Endothelial cell of umbilical vein (primary cell): ENCODE data around the gene GALNT1.

ENCODE experiments used
- POLR2A ChIP-seq: IDR thresholded peaks from 2 replicates; pipeline ENCODE4 v1.6.1; 2012; ENCODE audit warnings: low read depth, mild to moderate bottlenecking, control low read depth, low read length
- POLR2AphosphoS5 ChIP-seq: IDR thresholded peaks from 2 replicates; pipeline ENCODE4 v1.6.1; 2012; ENCODE audit warnings: low read depth, mild to moderate bottlenecking, control low read depth, low read length, moderate library complexity; ENCODE audit not compliant: insufficient read depth
- TF ChIP-seq, protein P1 (sequence below), 2 donors: IDR thresholded peaks; 1 replicate in 1 of 2; 2 replicates in 1 of 2; pipeline ENCODE4 v1.5.1; 2011; ENCODE audit warnings: low read length in 2 of 2, mild to moderate bottlenecking in 2 of 2, moderate library complexity in 2 of 2, control low read depth in 1 of 2, inconsistent platforms in 1 of 2, low read depth in 1 of 2; ENCODE audit not compliant: insufficient read depth in 1 of 2; ENCODE audit errors: extremely low read depth in 1 of 2

DNA sequence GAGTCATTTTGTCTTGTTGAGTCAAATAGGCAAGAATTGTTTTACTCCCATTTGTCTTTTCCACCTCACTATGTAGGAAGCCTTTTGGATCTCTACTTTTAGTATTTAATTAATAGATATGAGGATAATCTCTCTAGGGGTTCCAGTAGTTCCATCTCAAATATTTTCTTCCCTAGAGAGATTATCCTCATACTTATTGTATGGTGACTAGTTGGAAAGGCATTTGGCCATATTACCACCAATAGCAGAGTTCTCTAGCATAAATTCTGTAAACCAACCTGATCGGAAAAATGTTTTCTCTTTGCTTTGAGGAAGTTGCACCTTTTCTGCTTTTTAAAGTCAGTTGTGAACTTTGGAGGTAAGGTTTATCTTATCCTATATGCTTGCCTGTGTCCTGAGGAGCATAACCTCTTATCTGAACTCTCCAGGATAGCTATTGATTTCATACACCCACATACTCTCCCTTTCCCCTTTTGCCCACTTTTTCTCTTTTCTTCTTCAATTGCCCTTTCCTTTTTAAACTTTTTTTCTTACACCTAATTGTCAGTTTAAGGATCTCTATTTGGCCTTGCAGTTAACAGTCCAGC lies 100.8 kb downstream of the GALNT1 start:
- TF ChIP-seq, protein P1, sequence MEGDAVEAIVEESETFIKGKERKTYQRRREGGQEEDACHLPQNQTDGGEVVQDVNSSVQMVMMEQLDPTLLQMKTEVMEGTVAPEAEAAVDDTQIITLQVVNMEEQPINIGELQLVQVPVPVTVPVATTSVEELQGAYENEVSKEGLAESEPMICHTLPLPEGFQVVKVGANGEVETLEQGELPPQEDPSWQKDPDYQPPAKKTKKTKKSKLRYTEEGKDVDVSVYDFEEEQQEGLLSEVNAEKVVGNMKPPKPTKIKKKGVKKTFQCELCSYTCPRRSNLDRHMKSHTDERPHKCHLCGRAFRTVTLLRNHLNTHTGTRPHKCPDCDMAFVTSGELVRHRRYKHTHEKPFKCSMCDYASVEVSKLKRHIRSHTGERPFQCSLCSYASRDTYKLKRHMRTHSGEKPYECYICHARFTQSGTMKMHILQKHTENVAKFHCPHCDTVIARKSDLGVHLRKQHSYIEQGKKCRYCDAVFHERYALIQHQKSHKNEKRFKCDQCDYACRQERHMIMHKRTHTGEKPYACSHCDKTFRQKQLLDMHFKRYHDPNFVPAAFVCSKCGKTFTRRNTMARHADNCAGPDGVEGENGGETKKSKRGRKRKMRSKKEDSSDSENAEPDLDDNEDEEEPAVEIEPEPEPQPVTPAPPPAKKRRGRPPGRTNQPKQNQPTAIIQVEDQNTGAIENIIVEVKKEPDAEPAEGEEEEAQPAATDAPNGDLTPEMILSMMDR (IDR thresholded peaks at IDR 0.05; ENCODE audit: extremely low read depth in 1 of 2, insufficient read depth in 1 of 2, low read depth in 1 of 2, low read length in 2 of 2), result no peak
- TF ChIP-seq POLR2AphosphoS5 (no peak), POLR2A (no peak)
